Muscle of leg (tissue), 11 donors: ENCODE results near the gene TFG. TPM values are rescaled to one million over a fixed set of nuclear protein-coding genes. Genes with fewer than 3 reads are reported as not detected.

Experiments used
- DNase-seq: peaks from one replicate; pipeline ENCODE4 v3.0.0; 2013
- H3K27ac ChIP-seq: one replicate; pipeline ENCODE4 v1.5.1; 2013; ENCODE audit warnings: mild to moderate bottlenecking, low read length, control low read depth
- H3K27me3 ChIP-seq: one replicate; pipeline ENCODE4 v1.6.1; 2013; ENCODE audit warnings: low read length; ENCODE audit not compliant: control insufficient read depth, insufficient read depth
- H3K36me3 ChIP-seq: one replicate; pipeline ENCODE4 v1.6.1; 2013; ENCODE audit warnings: low read length; ENCODE audit not compliant: control insufficient read depth, insufficient read depth
- H3K4me1 ChIP-seq: one replicate; pipeline ENCODE4 v1.6.1; 2013; ENCODE audit warnings: low read length; ENCODE audit not compliant: control insufficient read depth, insufficient read depth
- H3K4me3 ChIP-seq: one replicate; pipeline ENCODE4 v1.5.1; 2013; ENCODE audit warnings: low read length, control low read depth
- H3K9me3 ChIP-seq: replicated peaks from 2 replicates; pipeline ENCODE4 v1.6.1; 2013; ENCODE audit warnings: low read depth, low read length; ENCODE audit not compliant: control insufficient read depth
- WGBS: methylation state at CpG from one replicate; pipeline ENCODE4 v1.1.5; 2013; ENCODE audit warnings: missing lambda C conversion rate; ENCODE audit not compliant: insufficient coverage; 5-methylcytosine and 5-hydroxymethylcytosine counted together
- polyA plus RNA-seq, 8 donors: library from polyadenylated mRNA; unstranded; fragments of 120-200 nt; gene quantifications; one replicate each; pipeline versions ENCODE4 v1.2.1 to v1.2.3, GENCODE V29; 2013; ENCODE audit warnings: inconsistent platforms in 1 of 8, low replicate concordance in 1 of 8; ENCODE audit not compliant: insufficient read length in 8 of 8, insufficient read depth in 1 of 8
- total RNA-seq: library from RNA; stranded (reverse); fragments of 120-200 nt; gene quantifications from one replicate; pipeline ENCODE4 v1.2.4, GENCODE V29; 2013

The TFG gene
- total and polyA plus RNA-seq, 9 donors, result 33.6 to 117 (median 91.8) TPM

GRCh38 chr3:100781301-100781700 is 72.0 kb downstream of the TFG start:
- H3K4me3 ChIP-seq, result no peak overlapping the region
- H3K9me3 ChIP-seq, result peaks cover 6% of the 10 kb centered on the region
- H3K4me1 ChIP-seq, result peaks cover 22% of the 10 kb centered on the region
- no peak for DNase-seq
- no peaks in the 10 kb centered on the region for H3K27me3 ChIP-seq
- peaks cover 25% of the 10 kb centered on the region for H3K36me3 ChIP-seq
- peak overlapping the region; percentile 78 for H3K27ac ChIP-seq
- no CpG with 5 or more reads among the region's 2 CpGs for WGBS

DNA sequence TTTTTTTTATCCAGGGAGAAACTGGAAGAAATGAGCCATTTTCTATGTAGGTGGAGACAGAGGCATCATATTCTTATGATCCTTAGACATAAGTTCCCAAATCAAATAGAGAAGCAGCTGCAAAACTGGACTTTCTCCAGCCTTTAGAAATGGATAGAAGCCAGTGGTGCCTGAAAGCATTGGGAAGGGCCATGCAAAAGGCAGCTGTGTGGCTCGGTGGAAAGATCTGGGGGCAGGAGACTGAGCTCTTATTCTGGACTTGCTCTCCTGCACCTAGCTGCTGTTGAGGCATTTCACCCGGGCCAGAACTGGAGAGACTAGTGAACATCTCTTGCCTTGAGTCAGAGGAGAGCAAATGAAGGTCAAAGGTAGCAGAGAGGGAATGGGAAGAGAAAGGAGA is 73.1 kb downstream of the TFG start:
- H3K27me3 ChIP-seq, result no peaks in the 10 kb centered on the region
- 14% methylated on average over 2 of the region's 2 CpGs for WGBS
- H3K27ac ChIP-seq, result peak overlapping the region; percentile 78
- peaks cover 22% of the 10 kb centered on the region for H3K4me1 ChIP-seq
- no peak overlapping the region for H3K4me3 ChIP-seq
- peak; percentile 93 for DNase-seq
- H3K9me3 ChIP-seq, result peaks cover 6% of the 10 kb centered on the region
- peaks cover 16% of the 10 kb centered on the region for H3K36me3 ChIP-seq

DNA sequence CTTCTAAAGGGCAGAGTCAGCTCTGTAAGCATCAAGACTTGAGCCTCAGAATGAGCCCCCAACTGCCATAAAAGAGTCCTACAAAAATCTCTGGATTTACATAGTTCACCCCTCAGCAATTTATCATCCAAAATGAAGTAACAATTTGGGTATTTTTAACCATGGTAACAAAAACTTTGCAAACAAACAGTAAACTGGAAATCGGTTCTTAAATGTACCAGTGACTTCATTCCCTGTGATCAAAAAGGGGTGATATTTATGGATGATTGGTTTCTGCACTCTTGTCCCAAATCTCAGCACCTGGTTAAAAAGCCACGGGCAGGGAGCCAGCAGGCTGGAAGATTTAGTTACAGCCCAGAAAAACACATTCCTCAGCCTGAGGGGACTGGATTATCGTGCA is 73.6 kb downstream of the TFG start:
- Histone ChIP-seq H3K36me3 (peaks cover 10% of the 10 kb centered on the region), H3K9me3 (peaks cover 6% of the 10 kb centered on the region), H3K4me1 (peaks cover 22% of the 10 kb centered on the region), H3K27me3 (no peaks in the 10 kb centered on the region), H3K27ac (peak overlapping the region; percentile 78), H3K4me3 (no peak overlapping the region)
- peak; percentile 87 for DNase-seq
- no CpG with 5 or more reads among the region's 3 CpGs for WGBS

GRCh38 chr3:100783619-100784018 is 74.3 kb downstream of the TFG start:
- DNase-seq, result no peak
- Histone ChIP-seq H3K36me3 (peaks cover 11% of the 10 kb centered on the region), H3K27ac (peak overlapping the region; percentile 78), H3K4me1 (peaks cover 22% of the 10 kb centered on the region), H3K27me3 (no peaks in the 10 kb centered on the region), H3K4me3 (no peak overlapping the region), H3K9me3 (peaks cover 6% of the 10 kb centered on the region)
- WGBS, result no CpG with 5 or more reads among the region's 3 CpGs

GRCh38 chr3:100789579-100789978 is 80.3 kb downstream of the TFG start:
- H3K36me3 ChIP-seq, result peaks cover 6% of the 10 kb centered on the region
- H3K27me3 ChIP-seq, result no peaks in the 10 kb centered on the region
- H3K4me1 ChIP-seq, result no peaks in the 10 kb centered on the region
- no peak for DNase-seq
- WGBS, result no CpG with 5 or more reads among the region's 2 CpGs
- H3K9me3 ChIP-seq, result peaks cover 6% of the 10 kb centered on the region
- no peak overlapping the region for H3K27ac ChIP-seq
- no peak overlapping the region for H3K4me3 ChIP-seq

GRCh38 chr3:100796556-100796955 is 87.3 kb downstream of the TFG start:
- Histone ChIP-seq H3K4me1 (no peaks in the 10 kb centered on the region), H3K9me3 (no peaks in the 10 kb centered on the region), H3K36me3 (peaks cover 3% of the 10 kb centered on the region), H3K4me3 (no peak overlapping the region), H3K27ac (no peak overlapping the region), H3K27me3 (no peaks in the 10 kb centered on the region)
- WGBS, result 37% methylated on average over 2 of the region's 2 CpGs
- no peak for DNase-seq

- Histone ChIP-seq H3K36me3 (peaks cover 5% of the 10 kb centered on the region), H3K27ac (peak overlapping the region; percentile 38), H3K9me3 (no peaks in the 10 kb centered on the region), H3K4me3 (no peak overlapping the region), H3K27me3 (no peaks in the 10 kb centered on the region), H3K4me1 (no peaks in the 10 kb centered on the region)
- peak; percentile 92 for DNase-seq
- WGBS, result no CpG with 5 or more reads among the region's 1 CpG
Observed at GRCh38 chr3:100798012-100798411, 88.7 kb downstream of the TFG start.

Other genes with a start within 250 kb of the TFG start
- 19.7 TPM for gene TMEM45A, start 216.9 kb upstream of the TFG start, total RNA-seq
- gene TMEM45A, start 216.9 kb upstream of the TFG start, polyA plus RNA-seq, result 10 to 100 TPM; 13.6 to 30.2 (median 16.3) TPM
- not detected for gene ADGRG7, start 99.9 kb upstream of the TFG start, total RNA-seq
- 1 to 10 TPM in 1 of 8 donors, under 1 TPM in 1, not detected in 6; 0.39 to 3.1 TPM for gene ADGRG7, start 99.9 kb upstream of the TFG start, polyA plus RNA-seq